Measurements from ENCODE around the gene PDE1A.

DNA sequence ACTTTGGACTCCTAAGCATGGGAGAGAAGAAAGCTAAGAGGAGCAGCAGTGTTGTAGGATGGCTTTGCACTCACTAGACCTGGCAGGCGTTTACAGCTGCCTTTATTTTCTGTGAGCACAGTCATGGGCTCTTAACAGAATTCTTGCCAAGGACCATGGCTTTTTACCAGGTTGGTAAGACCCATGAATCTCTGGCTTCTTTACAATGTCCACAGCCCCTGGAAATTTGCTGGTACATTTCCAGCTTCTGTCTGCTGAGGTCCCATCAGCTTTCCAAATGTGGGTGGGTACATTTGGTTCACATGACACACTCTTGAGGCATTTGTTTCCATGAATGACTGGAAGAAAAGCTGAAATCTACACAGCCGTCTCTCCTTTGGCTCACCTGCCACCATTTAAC is 278.5 kb downstream of the PDE1A start:
- TF ChIP-seq, protein P1, sequence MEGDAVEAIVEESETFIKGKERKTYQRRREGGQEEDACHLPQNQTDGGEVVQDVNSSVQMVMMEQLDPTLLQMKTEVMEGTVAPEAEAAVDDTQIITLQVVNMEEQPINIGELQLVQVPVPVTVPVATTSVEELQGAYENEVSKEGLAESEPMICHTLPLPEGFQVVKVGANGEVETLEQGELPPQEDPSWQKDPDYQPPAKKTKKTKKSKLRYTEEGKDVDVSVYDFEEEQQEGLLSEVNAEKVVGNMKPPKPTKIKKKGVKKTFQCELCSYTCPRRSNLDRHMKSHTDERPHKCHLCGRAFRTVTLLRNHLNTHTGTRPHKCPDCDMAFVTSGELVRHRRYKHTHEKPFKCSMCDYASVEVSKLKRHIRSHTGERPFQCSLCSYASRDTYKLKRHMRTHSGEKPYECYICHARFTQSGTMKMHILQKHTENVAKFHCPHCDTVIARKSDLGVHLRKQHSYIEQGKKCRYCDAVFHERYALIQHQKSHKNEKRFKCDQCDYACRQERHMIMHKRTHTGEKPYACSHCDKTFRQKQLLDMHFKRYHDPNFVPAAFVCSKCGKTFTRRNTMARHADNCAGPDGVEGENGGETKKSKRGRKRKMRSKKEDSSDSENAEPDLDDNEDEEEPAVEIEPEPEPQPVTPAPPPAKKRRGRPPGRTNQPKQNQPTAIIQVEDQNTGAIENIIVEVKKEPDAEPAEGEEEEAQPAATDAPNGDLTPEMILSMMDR (IDR thresholded peaks at IDR 0.05; ENCODE audit: low read depth, low read length, poor library complexity, severe bottlenecking) = no peak
- TF ChIP-seq EZH2phosphoT487 (IDR thresholded peaks at IDR 0.05; ENCODE audit: borderline replicate concordance, low read length) = no peak

Measured in DOHH2 (cell line).